NCI-H526 treated with DMSO at 0.1 percent for 48 hours (cell line): Measurements from ENCODE around the gene ASMTL.

Experiments
- DNase-seq: peaks from one replicate; lab custom pipeline; 2025; lab: John Stamatoyannopoulos, UW

Gene ASMTL

DNA sequence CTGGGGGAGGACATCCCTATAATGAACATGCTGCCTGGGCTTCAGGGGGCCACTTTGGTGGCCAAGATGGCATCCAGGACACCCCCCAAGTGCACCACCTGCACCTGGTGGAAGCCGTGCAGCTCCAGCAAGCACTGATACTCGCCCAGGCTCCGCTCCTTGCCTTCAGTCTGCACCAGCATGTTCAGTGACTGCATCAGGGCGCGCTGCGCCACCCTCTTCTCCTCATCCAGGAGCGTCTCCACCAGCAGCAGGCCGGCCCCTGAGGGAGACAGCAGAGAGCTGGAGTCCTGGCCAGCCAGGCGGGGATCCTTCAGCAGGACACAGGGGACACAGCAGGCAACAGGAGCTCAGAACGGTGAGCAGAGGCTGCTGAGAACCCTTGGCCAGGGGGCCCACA is 49.5 kb downstream of the ASMTL start:
- no peak for DNase-seq

GRCh38 chrX:1401611-1402430 is 50.9 kb downstream of the ASMTL start:
- DNase-seq: no peak

DNA sequence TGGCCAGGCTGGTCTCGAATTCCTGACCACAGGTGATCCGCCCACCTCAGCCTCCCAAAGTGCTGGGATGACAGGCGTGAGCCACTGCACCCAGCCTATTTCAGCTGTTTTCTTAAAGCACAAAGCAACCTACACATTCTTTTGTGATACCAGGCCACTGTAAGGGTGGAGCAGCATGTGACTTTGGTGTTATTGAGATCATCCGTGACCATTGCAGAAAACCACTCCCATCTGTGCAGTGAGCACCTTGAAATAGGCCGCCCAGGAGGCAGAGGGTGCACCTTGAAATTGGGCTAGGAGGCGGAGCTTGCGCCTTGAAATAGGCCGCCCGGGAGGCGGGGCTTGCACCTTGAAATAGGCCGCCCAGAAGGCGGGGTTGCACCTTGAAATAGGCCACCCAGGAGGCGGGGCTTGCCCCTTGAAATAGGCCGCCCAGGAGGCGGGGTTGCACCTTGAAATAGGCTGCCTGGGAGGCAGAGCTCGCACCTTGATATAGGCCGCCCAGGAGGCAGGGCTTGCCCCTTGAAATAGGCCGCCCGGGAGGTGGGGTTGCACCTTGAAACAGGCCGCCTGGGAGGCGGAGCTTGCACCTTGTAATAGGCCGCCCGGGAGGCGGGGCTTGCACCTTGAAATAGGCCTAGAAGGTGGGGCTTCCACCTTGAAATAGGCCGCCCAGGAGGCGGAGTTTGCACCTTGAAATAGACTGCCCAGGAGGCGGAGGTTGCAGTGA is 51.8 kb downstream of the ASMTL start:
- DNase-seq: no peak

GRCh38 chrX:1400049-1400448 is 52.7 kb downstream of the ASMTL start:
- no peak for DNase-seq

DNA sequence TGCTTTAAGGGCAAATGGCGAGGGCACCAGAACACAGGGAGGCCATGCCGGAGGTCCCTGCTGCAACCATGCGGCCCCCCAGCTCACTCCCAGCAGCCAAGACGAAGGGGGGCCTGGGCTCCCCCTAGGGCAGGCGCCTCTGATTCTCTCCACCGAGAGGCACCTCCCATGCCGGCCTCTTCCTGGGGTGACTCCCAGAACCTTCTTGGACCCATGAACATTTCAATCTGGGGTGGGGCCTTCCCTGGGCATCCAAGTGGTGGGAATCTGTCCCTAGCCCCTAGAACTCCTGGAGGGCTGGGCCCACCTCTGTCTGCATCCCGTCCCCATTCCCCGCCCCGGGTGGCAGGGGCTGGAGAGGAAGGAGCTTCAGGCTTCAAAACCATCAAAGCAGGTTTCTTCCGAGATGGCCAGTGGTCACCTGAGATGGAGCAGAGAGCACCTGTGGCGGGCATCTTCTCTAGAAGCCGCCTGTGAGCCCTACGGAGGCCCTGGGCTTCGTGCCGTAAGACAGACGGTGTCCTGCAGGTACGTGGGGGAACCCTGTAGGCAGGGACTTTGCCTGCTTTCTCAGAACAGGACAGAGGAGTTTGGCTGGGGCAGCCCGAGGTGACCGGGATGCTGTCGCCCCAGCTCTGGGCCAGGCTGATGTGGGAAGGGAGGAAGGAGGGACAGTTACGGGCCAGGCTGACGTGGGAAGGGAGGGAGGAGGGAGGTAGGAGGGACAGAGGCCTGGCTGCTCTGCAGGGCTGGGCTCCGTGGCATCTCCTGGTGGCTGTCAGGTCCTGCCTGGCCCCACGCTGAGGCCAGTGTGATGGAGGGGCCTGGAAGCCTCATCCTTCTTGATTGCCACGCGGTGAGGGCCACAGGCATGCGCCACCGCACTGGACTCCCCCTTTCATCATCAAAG is 54.0 kb downstream of the ASMTL start:
- no peak for DNase-seq

- no peak for DNase-seq
These were observed 55.1 kb downstream of the ASMTL start for GRCh38 chrX:1397441-1398270.

GRCh38 chrX:1397001-1397400 is 55.7 kb downstream of the ASMTL start:
- no peak for DNase-seq

GRCh38 chrX:1395646-1396216 is 57.0 kb downstream of the ASMTL start:
- DNase-seq: no peak

DNA sequence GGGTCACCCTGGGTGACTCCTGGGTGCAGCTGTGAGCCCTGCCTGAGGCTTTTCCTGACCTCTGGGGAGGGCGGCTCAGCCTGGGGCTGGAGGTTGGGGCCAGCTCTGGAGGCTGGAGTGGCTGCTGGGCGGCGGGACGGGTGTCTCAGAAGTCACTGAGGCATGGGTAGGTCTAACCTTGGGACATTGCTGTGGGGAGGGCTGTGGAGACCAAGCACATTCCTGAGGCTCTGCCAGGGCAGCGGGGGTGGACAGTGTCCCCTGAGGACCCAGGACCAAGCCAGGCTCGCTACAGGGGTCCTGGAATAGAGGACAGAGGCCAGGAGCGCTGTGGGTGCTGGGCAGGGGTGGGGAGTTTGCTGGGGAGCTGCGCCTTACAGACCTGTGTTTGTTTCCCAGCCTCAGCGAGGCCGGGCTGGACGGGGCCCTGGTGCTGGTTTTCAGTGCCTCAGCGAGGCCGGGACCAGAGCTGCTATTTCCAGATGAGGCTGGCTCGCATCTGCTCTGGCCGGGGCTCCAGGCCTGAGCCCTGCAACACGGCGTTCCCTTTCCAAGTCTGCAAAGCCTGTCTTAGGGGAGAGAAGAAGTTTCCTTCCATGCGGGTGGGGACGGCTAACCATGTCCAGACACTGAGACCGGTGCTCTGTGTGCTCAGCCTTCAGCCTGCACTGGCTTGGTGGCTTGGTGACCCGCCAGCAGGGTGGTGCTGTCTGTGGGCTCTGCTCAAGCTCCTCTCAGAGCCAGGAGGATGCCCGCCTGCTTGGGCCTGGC is 57.8 kb downstream of the ASMTL start:
- DNase-seq: no peak

GRCh38 chrX:1393871-1394615 is 58.7 kb downstream of the ASMTL start:
- no peak for DNase-seq

GRCh38 chrX:1392376-1393068 is 60.2 kb downstream of the ASMTL start:
- no peak for DNase-seq

DNA sequence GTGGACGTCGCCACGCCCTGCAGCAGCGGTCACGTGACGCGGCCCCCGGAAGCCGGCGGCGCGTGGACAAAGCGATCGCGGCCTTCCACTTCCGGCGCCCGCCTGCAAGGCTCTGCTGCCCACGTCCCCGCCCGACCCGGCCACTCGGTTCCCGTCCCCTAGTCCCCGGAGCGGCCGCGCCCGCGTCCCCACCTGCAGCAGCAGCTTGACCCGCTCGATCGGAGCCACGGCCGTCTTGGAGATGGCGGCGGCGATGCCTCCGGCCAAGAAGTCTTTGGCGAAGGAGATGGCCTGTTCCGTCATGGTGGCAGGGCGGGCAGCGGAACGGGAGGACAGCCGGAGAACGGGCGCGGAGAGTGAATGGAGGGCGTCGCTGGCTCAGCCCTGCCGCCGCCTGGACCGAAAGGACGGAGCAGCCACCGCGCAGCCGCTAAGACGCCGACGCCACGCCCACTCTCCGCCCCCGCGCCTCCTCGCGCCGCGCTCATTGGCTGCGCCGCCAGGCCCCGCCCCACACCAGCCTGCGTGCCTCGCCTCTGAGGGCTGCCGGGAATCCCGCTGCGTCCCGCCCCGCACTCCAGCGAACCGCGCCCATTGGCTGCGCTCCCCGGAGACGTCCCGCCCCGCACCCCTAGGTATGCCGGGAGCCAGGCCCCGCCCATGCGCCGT is 60.9 kb downstream of the ASMTL start, which contains the start of gene SLC25A6:
Gene SLC25A6, minus strand, starts transcription at position 407 of the 669 bp plus-strand sequence. Its CDS starts 104 bp downstream, at position 303.
- no peak for DNase-seq

- no peak for DNase-seq
These were observed 61.4 kb downstream of the ASMTL start for GRCh38 chrX:1391370-1391706.

DNA sequence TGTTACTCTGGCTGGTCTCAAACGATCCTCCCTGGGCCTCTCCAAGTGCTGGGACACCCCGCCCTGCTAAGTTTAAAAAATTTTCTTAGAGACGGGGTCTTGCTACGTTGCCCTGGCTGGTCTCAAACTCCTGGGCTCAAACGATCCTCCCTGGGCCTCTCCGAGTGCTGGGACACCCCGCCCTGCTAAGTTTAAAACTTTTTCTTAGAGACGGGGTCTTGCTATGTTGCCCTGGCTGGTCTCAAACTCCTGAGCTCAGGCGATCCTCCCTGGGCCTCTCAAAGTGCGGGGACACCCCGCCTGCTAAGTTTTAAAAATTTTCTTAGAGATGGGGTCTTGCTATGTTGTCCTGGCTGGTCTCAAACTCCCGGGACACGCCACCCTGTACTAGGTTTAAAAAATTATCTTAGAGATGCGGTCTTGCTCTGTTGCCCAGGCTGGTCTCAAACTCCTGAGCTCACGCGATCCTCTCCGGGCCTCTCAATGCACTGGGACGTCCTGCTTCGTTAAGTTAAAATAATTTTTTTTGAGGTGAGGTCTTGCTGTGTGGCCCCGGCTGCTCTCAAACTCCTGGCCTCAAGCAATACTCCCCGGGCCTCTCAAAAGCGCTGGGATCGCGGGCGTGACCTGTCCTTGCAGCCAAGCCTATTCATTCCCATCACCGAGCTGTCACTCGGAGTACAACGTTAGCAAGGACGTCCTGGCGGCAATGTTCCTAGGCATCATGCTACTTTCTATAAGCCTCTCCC is 61.9 kb downstream of the ASMTL start:
- no peak for DNase-seq

DNA sequence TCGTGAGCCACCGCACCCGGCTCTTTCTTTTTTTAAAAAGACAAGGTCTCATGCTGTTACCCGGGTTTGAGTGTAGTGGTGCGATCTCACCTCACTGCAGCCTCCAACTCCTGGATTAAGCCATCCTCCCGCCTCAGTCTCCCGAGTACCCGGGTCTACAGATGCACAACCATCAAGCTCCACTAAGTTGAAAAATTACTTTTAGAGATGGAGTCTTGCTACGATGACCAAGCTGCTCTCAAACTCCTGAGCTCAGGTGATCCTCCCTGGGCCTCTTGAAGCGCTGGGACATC is 62.8 kb downstream of the ASMTL start:
- no peak for DNase-seq

DNA sequence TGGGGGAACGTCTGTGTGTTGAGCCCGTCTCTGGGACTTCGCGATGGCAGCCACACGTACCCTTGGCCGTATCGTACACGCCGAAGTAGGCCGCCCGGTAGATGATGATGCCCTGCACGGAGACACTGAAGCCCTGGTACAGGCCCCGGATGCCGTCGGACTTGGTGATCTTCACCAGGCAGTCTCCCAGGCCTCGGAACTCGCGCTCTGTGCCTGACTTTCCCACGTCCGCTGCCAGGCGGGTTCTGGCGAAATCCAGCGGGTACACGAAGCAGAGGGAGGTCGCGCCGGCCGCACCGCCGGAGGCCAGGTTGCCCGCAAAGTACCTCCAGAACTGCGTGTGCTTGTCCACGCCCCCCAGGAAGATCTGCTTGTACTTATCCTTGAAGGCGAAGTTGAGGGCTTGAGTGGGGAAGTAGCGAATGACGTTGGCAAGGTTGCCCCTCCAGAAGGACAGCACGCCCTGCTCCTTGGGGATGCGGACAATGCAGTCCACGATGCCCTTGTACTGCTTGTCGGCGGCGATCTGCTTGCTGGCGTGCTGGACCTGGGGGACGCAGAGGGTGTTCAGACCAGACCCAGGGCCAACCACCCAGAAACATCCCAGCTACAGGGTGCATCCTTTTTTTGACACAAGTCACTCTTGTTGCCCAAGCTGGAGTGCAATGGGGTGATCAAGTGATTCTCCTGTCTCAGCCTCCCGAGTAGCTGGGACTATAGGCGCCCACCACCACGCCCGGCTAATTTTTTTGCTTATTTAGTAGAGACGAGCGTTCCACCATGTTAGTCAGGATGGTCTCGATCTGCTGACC is 63.3 kb downstream of the ASMTL start:
- DNase-seq: no peak

GRCh38 chrX:1388651-1389050 is 64.1 kb downstream of the ASMTL start:
- no peak for DNase-seq
